A549 treated with AZD9567 at 1 μM for 4 hours (cell line): Measurements from ENCODE around the gene ADAMTS16. TPM values are rescaled to one million over a fixed set of nuclear protein-coding genes. Genes with fewer than 3 reads are reported as not detected.

Source experiments
- total RNA-seq: library from RNA; stranded (reverse); fragments of 200-300 nt; extraction: Qiagen RNA extraction; gene quantifications from 5 replicates; pipeline ENCODE4 v1.2.3, GENCODE V29; 2022; ENCODE audit not compliant: insufficient read depth

Gene ADAMTS16
- 1.4 to 1.9 TPM (median 1.5 TPM) in 4 of 5 replicates, not detected in the other for total RNA-seq

GRCh38 chr5:5139777-5140478 lies at the start of gene ADAMTS16:
TSS of gene ADAMTS16 (plus strand) at chr5:5140330. CDS start at chr5:5140468, 138 bp downstream.

